ENCODE data around the gene ATP5ME.

DNA sequence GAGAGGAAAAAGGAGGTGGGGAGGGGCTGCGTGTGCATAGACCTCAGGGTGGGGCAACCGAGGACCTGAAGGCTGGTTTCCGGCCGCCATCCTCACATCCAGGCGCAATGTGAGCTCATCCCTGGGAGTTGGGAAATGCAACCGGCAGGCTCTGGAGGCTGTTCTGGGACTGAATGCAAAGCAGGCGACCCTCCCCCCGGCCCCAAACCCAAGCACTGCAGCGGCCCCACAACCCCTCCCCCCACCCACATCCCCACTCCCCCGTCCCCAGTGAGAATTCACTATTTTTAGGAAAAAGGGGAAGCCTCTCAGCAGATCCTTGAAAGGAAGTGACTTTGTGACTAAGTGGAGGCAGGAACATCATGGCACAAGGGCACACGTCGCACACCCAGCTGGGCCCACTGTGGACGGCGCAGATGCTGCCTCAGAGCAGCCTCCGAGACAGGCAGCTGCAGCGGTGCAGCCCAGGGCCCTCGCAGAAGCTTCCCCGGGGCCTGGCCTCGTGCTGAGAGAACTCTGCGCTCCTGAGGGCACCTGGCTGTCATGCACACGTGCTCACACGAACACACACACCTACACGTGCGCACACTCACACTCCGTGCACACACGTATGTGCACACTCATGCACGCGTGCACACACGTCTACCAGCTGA lies 50.0 kb downstream of the ATP5ME start:
- TF ChIP-seq, protein P1, sequence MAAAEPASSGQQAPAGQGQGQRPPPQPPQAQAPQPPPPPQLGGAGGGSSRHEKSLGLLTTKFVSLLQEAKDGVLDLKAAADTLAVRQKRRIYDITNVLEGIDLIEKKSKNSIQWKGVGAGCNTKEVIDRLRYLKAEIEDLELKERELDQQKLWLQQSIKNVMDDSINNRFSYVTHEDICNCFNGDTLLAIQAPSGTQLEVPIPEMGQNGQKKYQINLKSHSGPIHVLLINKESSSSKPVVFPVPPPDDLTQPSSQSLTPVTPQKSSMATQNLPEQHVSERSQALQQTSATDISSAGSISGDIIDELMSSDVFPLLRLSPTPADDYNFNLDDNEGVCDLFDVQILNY (CRISPR knock-in tag; conservative IDR thresholded peaks at IDR 0.05): no peak
- TF ChIP-seq, protein P2, sequence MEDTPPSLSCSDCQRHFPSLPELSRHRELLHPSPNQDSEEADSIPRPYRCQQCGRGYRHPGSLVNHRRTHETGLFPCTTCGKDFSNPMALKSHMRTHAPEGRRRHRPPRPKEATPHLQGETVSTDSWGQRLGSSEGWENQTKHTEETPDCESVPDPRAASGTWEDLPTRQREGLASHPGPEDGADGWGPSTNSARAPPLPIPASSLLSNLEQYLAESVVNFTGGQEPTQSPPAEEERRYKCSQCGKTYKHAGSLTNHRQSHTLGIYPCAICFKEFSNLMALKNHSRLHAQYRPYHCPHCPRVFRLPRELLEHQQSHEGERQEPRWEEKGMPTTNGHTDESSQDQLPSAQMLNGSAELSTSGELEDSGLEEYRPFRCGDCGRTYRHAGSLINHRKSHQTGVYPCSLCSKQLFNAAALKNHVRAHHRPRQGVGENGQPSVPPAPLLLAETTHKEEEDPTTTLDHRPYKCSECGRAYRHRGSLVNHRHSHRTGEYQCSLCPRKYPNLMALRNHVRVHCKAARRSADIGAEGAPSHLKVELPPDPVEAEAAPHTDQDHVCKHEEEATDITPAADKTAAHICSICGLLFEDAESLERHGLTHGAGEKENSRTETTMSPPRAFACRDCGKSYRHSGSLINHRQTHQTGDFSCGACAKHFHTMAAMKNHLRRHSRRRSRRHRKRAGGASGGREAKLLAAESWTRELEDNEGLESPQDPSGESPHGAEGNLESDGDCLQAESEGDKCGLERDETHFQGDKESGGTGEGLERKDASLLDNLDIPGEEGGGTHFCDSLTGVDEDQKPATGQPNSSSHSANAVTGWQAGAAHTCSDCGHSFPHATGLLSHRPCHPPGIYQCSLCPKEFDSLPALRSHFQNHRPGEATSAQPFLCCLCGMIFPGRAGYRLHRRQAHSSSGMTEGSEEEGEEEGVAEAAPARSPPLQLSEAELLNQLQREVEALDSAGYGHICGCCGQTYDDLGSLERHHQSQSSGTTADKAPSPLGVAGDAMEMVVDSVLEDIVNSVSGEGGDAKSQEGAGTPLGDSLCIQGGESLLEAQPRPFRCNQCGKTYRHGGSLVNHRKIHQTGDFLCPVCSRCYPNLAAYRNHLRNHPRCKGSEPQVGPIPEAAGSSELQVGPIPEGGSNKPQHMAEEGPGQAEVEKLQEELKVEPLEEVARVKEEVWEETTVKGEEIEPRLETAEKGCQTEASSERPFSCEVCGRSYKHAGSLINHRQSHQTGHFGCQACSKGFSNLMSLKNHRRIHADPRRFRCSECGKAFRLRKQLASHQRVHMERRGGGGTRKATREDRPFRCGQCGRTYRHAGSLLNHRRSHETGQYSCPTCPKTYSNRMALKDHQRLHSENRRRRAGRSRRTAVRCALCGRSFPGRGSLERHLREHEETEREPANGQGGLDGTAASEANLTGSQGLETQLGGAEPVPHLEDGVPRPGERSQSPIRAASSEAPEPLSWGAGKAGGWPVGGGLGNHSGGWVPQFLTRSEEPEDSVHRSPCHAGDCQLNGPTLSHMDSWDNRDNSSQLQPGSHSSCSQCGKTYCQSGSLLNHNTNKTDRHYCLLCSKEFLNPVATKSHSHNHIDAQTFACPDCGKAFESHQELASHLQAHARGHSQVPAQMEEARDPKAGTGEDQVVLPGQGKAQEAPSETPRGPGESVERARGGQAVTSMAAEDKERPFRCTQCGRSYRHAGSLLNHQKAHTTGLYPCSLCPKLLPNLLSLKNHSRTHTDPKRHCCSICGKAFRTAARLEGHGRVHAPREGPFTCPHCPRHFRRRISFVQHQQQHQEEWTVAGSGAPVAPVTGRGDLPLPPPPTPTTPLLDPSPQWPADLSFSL (CRISPR knock-in tag; IDR thresholded peaks at IDR 0.05): no peak
- TF ChIP-seq, protein P3, sequence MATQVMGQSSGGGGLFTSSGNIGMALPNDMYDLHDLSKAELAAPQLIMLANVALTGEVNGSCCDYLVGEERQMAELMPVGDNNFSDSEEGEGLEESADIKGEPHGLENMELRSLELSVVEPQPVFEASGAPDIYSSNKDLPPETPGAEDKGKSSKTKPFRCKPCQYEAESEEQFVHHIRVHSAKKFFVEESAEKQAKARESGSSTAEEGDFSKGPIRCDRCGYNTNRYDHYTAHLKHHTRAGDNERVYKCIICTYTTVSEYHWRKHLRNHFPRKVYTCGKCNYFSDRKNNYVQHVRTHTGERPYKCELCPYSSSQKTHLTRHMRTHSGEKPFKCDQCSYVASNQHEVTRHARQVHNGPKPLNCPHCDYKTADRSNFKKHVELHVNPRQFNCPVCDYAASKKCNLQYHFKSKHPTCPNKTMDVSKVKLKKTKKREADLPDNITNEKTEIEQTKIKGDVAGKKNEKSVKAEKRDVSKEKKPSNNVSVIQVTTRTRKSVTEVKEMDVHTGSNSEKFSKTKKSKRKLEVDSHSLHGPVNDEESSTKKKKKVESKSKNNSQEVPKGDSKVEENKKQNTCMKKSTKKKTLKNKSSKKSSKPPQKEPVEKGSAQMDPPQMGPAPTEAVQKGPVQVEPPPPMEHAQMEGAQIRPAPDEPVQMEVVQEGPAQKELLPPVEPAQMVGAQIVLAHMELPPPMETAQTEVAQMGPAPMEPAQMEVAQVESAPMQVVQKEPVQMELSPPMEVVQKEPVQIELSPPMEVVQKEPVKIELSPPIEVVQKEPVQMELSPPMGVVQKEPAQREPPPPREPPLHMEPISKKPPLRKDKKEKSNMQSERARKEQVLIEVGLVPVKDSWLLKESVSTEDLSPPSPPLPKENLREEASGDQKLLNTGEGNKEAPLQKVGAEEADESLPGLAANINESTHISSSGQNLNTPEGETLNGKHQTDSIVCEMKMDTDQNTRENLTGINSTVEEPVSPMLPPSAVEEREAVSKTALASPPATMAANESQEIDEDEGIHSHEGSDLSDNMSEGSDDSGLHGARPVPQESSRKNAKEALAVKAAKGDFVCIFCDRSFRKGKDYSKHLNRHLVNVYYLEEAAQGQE (IDR thresholded peaks at IDR 0.05; ENCODE audit: borderline replicate concordance in 1 of 2, low read depth in 1 of 2, low read length in 2 of 2): no peak
- TF ChIP-seq CREB1 (IDR thresholded peaks at IDR 0.05) (no peak), CREB1 (CRISPR knock-in tag; IDR thresholded peaks at IDR 0.05) (no peak), RAD21 (CRISPR knock-in tag; IDR thresholded peaks at IDR 0.05) (no peak), SYNCRIP (IDR thresholded peaks at IDR 0.05; ENCODE audit: insufficient read depth, low read depth, low read length) (no peak), POLR2AphosphoS2 (IDR thresholded peaks at IDR 0.05; ENCODE audit: low read depth, low read length) (no peak), ZNF775 (CRISPR knock-in tag; IDR thresholded peaks at IDR 0.05; ENCODE audit: borderline replicate concordance) (no peak), EP300 (IDR thresholded peaks at IDR 0.05; ENCODE audit: low read depth in 2 of 2, low read length in 2 of 2) (no peak), EP300 (CRISPR knock-in tag; IDR thresholded peaks at IDR 0.05; ENCODE audit: borderline replicate concordance) (no peak), SIN3B (IDR thresholded peaks at IDR 0.05; ENCODE audit: low read length) (no peak), ZNF615 (CRISPR knock-in tag; IDR thresholded peaks at IDR 0.05; ENCODE audit: borderline replicate concordance) (no peak)
- TF ChIP-seq, protein P4, sequence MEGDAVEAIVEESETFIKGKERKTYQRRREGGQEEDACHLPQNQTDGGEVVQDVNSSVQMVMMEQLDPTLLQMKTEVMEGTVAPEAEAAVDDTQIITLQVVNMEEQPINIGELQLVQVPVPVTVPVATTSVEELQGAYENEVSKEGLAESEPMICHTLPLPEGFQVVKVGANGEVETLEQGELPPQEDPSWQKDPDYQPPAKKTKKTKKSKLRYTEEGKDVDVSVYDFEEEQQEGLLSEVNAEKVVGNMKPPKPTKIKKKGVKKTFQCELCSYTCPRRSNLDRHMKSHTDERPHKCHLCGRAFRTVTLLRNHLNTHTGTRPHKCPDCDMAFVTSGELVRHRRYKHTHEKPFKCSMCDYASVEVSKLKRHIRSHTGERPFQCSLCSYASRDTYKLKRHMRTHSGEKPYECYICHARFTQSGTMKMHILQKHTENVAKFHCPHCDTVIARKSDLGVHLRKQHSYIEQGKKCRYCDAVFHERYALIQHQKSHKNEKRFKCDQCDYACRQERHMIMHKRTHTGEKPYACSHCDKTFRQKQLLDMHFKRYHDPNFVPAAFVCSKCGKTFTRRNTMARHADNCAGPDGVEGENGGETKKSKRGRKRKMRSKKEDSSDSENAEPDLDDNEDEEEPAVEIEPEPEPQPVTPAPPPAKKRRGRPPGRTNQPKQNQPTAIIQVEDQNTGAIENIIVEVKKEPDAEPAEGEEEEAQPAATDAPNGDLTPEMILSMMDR (CRISPR knock-in tag; IDR thresholded peaks at IDR 0.05): no peak
- TF ChIP-seq, protein P5, sequence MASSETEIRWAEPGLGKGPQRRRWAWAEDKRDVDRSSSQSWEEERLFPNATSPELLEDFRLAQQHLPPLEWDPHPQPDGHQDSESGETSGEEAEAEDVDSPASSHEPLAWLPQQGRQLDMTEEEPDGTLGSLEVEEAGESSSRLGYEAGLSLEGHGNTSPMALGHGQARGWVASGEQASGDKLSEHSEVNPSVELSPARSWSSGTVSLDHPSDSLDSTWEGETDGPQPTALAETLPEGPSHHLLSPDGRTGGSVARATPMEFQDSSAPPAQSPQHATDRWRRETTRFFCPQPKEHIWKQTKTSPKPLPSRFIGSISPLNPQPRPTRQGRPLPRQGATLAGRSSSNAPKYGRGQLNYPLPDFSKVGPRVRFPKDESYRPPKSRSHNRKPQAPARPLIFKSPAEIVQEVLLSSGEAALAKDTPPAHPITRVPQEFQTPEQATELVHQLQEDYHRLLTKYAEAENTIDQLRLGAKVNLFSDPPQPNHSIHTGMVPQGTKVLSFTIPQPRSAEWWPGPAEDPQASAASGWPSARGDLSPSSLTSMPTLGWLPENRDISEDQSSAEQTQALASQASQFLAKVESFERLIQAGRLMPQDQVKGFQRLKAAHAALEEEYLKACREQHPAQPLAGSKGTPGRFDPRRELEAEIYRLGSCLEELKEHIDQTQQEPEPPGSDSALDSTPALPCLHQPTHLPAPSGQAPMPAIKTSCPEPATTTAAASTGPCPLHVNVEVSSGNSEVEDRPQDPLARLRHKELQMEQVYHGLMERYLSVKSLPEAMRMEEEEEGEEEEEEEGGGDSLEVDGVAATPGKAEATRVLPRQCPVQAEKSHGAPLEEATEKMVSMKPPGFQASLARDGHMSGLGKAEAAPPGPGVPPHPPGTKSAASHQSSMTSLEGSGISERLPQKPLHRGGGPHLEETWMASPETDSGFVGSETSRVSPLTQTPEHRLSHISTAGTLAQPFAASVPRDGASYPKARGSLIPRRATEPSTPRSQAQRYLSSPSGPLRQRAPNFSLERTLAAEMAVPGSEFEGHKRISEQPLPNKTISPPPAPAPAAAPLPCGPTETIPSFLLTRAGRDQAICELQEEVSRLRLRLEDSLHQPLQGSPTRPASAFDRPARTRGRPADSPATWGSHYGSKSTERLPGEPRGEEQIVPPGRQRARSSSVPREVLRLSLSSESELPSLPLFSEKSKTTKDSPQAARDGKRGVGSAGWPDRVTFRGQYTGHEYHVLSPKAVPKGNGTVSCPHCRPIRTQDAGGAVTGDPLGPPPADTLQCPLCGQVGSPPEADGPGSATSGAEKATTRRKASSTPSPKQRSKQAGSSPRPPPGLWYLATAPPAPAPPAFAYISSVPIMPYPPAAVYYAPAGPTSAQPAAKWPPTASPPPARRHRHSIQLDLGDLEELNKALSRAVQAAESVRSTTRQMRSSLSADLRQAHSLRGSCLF (CRISPR knock-in tag; IDR thresholded peaks at IDR 0.05; ENCODE audit: borderline replicate concordance): no peak

Measured in HepG2 (cell line).